CD4-positive, alpha-beta T cell treated with Interleukin-1 beta for 1 hour (primary cell): Measurements from ENCODE around the gene ZNF594.
"Not testable (repeated sequence)": the region's sequence is repeated elsewhere in the genome, so short reads cannot be mapped to it uniquely, and the experiment has no call there.

Experiments
- DNase-seq, 2 donors: peaks; one replicate each; pipeline ENCODE4 v3.0.0-alpha.2; 2020 to 2022

Gene ZNF594

DNA sequence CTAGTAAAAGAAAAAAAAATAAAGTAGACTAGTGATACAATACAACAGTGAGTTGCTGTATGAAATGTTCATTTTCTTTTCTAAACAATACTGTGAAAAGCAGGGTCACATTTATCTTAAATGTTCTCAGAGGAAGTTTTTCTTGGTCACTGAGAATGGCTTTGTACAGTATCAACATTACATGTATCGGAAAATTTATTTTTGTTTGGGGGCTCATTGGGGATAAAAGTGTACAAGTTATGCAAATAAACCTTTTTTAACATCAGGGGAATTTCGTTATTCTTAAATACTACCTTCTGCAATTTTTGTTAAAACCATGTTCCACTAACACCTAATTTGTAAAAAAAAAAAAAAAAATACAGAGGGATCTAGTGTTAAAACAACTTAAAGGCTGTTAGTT lies 8.7 kb upstream of the ZNF594 start:
- DNase-seq: no peak

DNA sequence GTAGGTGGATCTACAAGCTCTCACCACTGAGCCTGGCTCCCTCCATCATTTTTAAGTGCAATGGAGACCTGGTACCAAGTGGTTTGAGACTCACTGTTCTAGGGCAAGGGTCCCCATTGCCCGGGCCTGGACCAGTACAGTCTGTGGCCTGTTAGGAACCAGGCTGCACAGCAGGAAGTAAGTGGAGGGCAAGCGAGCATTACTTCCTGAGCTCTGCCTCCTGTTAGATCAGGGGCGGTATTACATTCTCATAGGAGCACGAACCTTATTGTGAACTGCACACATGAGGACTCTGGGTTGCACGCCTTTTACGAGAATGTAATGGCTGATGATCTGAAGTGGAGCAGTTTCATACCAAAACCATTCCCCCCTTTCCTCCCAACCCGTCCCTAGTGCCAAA lies 6.8 kb upstream of the ZNF594 start:
- peak in 1 of 2 donors; percentile 7 for DNase-seq

DNA sequence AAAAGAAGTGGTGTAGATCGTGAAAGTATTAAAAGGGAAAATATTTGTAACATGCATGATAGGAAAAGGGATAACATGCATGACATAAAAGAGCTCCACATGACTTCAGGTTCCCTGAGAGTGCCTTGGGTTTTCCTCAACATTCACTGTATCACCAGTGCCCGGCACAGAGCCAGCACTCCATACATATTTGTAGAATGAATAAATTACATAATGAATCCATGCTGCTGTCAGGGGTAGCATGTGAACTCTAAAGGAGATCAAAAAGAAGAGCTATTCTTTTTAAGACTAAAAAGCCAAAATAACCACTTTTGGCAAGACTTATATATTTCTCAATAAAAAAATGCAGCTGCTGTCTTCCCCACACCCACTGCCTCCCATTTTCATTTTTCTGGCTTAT lies 2.7 kb upstream of the ZNF594 start:
- no peak for DNase-seq

DNA sequence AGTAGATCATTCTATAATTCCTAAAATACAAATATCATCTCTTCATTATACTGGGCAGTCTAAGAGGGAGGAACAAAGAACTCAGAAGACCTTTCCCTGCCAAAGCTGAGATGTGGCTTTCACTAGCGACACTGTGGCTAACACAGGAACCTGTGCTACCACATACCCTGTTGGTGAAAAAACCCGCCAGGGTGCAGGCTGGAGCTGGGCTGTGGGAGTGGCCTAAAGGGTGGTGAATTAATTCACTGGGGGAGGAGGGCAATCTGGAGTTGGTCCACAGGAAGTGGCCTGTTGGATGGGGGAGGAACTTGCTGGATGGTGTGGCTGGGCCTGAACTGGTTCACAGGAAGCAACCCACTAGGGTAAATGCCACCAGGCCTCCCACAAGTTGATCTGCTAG lies 7.4 kb downstream of the ZNF594 start:
- peak; percentile 52 for DNase-seq

DNA sequence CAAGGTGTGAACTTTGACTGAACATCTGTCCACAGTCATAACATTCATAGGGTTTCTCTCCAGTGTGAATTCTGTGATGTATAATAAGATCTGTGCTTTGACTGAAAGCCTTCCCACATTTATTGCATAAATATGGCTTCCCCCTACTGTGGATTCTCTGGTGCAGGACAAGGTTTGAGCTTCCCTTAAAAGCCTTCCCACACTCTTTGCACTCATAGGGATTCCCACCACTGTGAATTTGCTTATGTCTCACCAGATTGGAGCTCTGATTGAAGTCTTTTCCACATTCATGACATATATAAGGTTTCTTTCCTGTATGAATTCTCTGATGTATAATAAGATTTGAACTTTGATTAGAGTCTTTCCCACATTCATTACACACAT lies 8.3 kb downstream of the ZNF594 start:
- DNase-seq: no peak

DNA sequence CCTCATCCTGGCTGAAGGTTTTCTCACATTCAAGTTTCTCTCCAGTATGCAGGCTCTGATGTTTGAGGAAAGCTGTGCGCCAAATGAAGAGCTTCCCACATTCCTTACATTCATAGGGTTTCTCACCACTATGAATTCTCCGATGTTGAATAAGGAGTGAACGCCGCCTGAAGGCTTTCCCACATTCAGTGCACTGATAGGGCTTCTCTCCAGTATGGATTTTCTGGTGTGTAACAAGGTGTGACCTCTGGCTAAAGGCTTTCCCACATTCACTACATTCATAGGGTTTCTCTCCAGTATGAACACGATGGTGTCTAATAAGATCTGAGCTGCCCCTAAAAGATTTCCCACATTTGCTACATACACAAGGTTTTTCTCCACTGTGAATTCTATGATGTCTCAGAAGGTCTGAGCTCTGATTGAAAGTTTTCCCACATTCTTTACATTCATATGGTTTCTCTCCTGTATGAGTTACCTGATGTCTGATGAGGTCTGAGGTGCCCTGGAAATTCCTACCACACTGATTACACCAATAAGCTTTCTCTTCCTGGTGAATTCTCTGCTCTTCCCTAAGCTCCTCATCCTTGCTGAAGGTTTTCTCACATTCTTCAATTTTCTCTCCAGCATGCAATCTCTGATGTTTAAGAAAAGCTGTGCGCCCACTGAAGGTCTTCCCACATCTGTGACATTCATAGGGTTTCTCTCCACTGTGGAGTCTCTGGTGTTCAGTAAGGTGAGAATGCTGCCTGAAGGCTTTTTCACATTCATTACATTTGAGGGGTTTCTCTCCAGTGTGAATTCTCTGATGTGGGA lies 8.9 kb downstream of the ZNF594 start:
- DNase-seq: no peak

DNA sequence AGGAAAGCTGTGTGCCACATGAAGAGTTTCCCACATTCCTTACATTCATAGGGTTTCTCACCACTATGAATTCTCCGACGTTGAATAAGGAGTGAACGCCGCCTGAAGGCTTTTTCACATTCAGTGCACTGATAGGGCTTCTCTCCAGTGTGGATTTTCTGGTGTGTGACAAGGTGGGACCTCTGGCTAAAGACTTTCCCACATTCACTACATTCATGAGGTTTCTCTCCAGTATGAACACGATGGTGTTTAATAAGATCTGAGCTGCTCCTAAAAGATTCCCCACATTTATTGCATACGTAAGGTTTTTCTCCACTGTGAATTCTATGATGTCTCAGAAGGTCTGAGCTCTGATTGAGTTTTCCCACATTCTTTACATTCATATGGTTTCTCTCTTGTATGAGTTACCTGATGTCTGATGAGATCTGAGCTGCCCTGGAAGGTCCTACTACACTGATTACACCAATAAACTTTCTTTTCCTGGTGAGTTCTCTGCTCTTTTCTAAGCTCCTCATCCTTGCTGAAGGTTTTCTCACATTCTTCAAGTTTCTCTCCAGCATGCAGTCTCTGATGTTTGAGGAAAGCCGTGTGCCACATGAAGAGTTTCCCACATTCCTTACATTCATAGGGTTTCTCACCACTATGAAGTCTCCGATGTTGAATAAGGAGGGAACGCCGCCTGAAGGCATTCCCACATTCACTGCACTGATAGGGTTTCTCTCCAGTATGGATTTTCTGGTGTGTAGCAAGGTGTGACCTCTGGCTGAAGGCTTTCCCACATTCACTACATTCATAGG lies 10.0 kb downstream of the ZNF594 start:
- DNase-seq: no peak

DNA sequence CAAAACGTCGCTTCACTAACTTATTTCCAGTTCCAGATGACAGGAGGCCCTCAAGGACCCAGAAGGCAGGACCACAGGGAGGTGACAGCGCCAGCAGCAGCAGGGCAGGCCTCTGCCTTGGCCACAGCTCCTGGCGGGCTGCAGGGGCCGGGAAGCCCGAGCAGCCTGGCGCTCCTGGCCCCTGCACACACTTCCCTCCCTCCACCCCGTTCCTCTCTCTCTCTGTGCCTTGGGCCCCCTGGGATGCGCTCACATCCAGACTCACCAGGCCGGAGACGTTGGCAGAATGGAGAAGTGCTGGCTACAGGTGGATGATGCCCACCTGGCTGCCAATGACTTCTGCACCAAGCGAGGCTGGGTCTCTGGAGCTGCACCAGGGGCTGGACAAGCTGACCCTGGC lies 12.7 kb downstream of the ZNF594 start:
- DNase-seq: no peak

DNA sequence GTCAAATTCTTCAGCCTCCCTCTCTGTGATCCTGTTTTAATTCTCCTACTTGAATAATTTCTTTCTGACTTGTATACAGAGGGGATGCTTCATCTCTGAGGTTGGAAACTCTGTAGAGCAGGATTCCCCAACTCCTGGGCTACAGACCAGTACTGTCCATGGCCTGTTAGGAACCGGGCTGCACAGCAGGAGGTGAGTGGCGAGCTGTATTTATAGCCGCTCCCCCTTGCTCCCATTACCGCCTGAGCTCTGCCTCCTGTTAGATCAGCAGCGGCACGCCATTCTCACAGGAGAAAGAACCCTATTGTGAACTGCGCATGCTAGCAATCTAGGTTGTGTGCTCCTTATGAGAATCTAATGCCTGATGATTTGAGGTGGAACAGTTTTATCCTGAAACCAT lies 16.6 kb downstream of the ZNF594 start:
- DNase-seq: not testable (repeated sequence)

DNA sequence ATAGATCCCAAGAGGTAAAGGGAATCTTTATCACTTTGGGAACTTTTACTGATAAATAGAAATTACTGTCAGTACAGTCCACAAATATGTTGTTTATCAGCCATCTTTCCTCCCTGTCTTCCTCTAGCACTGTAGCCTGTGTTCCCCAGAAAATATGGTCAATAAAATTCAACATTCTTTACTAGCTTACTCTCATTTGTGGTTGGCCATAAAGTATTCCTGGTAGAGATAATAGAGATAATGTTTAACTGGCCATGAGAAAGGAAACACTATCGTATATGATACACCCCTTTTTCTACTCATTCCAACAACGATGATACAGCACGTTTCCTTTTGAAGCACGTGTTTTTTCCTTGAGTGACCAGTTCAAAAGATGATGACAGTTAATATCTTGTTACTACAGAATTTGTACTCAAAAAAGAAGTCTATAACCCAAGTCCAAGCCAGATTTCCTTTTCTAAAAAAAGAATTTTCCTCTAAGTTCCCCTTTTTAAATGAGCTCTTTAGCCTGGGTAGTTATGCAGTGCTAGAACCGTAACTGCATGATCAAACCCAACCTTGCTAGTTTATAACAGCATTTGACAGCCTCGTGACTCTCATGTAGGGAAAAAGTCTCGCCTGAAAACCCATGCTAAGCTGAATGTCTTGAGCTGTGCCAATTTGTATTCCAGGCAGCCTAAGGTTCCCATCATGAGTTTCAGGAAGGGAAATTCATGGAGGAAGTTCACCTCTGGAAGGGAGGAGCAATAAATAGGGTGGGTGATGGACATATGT lies 25.7 kb downstream of the ZNF594 start:
- not testable (repeated sequence) for DNase-seq

DNA sequence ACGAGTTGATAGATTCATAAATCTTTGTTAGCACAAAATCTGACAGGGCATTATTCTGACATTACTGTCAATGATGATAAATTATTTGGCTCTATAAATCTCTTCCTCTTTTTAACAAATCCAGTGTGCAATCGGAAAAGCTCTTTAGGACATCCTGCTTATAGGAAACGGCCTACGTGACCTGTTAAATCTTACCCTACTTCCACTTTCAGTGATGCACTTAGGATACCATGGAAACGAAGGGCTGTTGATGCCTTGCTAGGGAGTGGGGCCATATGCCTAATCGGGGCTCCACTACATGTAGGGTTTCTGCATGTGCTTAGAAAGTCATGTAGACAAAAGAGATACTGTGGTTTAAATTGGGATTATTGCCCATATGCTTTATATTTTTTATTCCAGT lies 27.2 kb downstream of the ZNF594 start:
- DNase-seq: peak in 1 of 2 donors; percentile 4

DNA sequence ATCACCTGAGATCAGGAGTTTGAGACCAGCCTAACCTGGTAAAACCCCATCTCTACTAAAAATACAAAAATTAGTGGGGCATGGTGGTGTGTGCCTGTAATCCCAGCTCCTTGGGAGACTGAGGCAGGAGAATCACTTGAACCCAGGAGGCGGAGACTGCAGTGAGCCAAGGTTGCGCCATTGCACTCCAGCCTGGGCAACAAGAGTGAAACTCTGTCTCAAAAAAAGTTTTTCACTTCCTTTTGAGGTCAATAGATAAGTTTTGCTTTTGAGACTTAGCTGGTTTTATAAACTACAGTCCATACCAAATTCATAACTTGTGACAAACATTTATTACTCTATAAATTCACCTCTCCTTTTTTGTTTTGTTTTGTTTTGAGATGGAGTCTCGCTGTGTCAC lies 29.9 kb downstream of the ZNF594 start:
- not testable (repeated sequence) for DNase-seq

DNA sequence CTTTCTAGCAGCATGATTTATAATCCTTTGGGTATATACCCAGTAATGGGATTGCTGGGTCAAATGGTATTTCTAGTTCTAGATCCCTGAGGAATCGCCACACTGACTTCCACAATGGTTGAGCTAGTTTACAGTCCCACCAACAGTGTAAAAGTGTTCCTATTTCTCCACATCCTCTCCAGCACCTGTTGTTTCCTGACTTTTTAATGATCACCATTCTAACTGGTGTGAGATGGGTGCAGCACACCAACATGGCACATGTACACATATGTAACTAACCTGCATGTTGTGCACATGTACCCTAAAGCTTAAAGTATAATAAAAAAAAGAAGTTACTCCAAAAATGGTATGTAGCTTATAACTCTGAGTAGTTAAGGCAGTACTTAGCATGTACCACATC lies 31.0 kb downstream of the ZNF594 start:
- not testable (repeated sequence) for DNase-seq

DNA sequence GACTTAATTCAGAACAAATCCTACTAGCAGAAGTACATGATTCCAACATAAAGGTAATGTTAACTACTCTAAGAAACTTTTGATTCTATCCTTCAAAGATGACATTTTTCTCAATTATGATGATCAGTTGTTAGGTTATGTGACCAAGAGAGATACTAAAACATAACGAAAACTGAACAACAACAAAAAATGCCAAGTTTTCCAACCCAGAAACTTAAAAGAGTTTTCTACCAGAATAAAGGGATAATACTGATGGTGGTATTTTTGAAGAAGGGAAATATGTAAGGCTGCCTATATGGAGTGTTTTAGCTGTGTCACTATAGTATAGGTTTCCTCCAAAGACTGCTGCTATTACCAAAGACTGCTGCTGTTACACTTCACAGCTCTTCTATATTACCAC lies 45.5 kb downstream of the ZNF594 start:
- DNase-seq: not testable (repeated sequence)

DNA sequence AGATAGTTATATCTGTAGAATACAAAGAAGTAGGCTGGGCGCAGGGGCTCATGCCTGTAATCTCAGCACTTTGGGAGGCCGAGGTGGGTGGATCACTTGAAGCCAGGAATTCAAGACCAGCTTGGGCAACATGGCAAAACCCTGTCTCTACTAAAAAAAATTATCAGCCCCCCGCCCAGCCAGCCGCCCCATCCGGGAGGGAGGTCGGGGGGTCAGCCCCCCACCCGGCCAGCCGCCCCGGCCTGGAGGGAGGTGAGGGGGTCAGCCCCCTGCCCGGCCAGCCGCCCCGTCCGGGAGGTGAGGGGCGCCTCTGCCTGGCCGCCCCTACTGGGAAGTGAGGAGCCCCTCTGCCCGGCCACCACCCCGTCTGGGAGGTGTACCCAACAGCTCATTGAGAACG lies 48.8 kb downstream of the ZNF594 start:
- not testable (repeated sequence) for DNase-seq

DNA sequence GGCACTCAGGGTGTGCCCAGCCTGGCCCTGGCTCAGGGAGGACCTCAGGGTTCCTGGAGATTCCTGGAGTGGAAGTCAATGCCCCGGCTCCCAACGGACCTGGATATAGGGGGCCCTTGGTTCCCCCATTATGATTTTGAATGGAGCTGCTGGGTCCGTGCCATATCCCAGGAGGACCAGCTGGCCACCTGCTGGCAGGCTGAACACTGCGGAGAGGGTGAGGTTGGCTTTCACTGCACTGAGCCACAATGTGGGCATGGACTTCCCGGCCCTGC lies 52.3 kb downstream of the ZNF594 start:
- no peak for DNase-seq

DNA sequence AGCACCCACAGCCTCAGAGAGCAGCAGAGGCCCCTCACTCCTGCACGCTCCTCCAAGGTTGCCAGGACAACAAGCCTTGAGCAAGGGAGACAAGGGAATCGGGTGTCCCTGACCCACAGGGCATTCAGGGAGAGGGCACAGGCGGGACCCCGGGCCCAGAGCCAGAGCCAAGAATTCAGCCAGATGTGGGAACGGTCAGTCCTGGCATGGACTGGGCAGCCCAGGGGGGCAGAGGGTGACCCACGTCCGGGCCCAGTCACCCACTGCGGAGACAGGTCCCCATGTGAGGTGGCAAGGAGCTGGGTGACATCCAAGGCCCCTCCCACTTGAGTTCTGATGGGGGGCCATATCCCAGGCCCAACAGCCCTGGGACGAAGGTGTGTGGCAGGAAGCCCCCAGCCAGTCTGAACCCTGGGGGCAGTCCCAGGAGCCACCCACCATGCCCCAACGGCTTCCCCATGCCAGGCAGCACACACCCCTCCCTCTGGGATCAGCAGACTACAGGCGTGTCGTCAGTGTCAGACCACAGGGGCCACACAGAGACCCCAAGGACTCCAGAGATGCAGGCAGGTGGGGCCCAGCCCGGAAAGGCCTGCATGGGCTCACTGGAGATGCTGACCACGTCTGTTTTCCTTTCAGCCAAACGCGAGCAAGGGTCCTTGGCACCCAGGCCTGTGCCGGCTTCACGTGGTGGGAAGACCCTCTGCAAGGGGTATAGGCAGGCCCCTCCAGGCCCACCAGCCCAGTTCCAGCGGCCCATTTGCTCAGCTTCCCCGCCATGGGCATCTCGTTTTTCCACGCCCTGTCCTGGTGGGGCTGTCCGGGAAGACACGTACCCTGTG lies 52.8 kb downstream of the ZNF594 start:
- no peak for DNase-seq

DNA sequence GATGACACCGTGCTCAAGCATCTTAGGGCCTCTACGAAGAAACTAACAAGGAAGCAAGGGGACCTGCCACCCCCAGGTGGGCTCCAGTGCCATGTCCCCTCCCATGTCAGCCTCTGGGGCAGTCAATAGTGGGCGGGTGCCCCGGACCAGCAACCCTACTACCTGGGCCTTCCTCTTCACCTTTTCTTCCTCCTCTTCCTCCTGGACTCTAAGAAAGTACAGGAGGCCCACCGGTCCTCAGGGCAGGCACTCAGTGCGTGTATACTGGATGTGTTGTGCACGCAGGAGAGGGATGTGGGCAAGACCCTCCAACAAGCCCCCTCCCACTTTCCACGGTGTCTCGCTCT lies 53.5 kb downstream of the ZNF594 start:
- not testable (repeated sequence) for DNase-seq

DNA sequence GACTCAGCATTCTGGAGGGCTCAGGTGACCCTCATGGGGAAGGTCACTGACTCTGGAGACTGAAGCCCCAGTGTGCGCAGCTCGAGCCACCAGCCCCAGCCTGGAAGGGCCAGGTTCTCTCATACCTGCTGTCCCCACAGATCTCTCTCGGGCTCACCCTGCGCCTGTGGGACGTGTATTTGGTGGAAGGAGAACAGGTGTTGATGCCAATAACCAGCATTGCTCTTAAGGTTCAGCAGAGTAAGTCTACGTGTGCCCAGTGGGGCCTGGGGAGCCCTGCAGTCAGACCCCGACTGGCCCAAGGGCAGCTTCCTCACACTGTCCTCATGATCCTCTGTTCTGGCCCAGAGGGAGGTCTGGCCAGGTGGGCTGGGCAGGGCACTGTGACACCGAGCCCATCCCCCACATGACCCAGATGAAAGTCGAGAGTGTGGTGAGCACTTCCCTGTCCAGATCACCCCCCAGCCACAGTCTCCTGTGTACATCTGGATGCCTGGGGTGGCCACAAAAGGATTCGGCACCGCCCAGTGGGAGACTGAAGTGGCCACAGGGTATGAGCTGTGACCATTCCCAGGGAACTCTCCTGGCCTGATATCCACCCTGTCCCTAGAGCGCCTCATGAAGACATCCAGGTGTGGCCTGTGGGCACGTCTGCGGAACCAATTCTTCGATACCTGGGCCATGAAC lies 54.0 kb downstream of the ZNF594 start:
- not testable (repeated sequence) for DNase-seq

DNA sequence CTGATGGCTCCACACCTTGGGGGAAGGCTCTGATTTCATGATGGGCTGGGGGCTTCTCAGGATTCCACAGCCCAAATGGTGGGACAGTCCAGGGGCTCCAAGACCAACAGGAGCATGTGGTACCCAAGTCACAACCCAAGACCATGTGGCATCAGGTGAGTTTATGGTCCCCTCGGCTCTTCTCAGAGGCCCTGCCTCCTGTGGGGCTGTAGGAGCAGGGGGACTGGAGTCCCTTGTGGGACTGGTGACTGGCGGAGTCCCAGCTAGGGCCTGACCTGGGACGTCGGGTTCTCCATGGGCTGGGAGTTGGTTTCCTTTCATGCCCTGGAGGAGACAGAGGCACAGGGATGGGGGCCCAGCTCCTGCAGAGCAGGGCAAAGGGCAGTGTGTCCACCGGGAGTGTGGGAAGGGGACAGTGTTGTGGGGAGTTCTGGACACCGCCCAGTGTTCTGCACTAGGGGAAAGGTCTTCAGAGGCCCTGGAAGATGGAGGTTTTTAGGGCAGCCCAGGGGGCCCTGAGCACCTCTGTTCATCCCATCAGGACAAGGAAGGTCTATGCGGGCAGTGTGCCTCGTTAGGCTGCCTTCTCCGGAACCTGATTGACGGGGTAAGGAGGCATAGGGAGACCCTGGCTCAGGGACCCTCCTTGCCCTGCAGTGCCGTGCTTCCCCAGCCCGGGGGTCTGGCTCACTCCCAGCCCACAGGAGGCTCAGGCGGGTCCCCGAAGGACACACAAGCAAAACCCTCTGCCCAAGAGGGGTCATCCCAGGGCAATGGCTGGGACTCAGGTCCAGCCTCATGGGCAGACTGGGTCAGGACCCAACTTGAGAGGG lies 54.9 kb downstream of the ZNF594 start:
- DNase-seq: not testable (repeated sequence)
